ENCODE measurements around the gene POC1A. TPM values are rescaled to one million over a fixed set of nuclear protein-coding genes. Genes with fewer than 3 reads are reported as not detected.

POC1A gene
- total RNA-seq, 1 donor from 2014 or later: 3.7 TPM

DNA sequence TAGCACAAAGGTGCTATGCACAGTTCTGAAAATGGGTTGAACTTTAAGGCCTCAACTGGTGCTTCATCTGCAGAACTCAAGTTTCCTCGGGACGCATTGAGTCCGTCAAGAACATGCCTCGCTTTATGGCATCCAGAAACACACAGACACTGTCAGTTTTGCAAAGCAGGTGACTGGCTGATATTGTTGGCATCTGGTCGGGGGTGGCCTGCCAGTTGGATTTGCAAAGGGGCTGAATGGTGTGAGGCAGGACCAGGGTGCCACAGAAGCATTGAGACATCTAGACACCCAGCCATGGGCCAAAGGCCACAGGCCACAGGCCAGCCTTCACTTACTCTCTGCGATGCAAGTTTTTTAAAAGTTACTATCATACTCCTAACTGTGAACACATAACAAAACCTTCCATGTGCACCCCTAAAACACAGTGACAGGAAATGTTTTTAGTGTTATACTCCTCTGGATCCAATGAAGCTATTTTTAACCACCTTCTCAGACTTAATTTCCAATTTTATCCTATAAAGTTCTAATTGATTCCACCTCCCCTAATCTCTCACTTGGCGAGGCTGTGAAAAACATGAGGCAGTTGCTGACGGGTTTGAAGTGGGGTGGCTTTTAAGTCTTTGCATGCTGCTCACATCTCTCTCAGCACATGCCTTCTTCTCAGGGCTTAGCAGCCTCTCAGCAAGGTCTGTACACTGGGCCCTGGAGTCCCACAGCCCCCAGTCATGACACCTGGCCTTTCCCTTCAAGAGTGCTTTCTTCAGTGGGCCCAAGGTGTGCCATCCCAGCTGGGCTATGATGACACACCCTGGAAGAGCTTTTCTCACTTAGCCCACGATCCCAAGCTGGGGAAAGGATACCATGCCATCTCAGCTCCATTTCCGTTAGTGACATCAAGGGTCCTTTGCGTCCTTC lies 59.4 kb downstream of the POC1A start:
- DNase-seq (ENCODE audit: low read depth) (no peak), FAIRE-seq (no peak)
- no peaks in the 10 kb centered on the region for H3K27me3 ChIP-seq (ENCODE audit: insufficient read depth, low read length)
- no peak overlapping the region for H3K4me3 Mint-ChIP-seq (ENCODE audit: unreplicated experiment)
- peaks cover 2% of the 10 kb centered on the region for H3K27me3 Mint-ChIP-seq (ENCODE audit: low read depth, unreplicated experiment)
- no peaks in the 10 kb centered on the region for H3K9me3 ChIP-seq (ENCODE audit: insufficient read depth, low read depth, low read length)
- H3K79me2 ChIP-seq (ENCODE audit: insufficient read depth, low read length): no peaks in the 10 kb centered on the region
- H4K20me1 ChIP-seq (ENCODE audit: insufficient read depth, low read length): no peaks in the 10 kb centered on the region
- TF ChIP-seq, protein P1, sequence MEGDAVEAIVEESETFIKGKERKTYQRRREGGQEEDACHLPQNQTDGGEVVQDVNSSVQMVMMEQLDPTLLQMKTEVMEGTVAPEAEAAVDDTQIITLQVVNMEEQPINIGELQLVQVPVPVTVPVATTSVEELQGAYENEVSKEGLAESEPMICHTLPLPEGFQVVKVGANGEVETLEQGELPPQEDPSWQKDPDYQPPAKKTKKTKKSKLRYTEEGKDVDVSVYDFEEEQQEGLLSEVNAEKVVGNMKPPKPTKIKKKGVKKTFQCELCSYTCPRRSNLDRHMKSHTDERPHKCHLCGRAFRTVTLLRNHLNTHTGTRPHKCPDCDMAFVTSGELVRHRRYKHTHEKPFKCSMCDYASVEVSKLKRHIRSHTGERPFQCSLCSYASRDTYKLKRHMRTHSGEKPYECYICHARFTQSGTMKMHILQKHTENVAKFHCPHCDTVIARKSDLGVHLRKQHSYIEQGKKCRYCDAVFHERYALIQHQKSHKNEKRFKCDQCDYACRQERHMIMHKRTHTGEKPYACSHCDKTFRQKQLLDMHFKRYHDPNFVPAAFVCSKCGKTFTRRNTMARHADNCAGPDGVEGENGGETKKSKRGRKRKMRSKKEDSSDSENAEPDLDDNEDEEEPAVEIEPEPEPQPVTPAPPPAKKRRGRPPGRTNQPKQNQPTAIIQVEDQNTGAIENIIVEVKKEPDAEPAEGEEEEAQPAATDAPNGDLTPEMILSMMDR (IDR thresholded peaks at IDR 0.05; ENCODE audit: insufficient read depth, low read depth, low read length): no peak
- TF ChIP-seq EZH2 (IDR thresholded peaks at IDR 0.05; ENCODE audit: insufficient read depth, low read length): no peak
- H3K9me3 Mint-ChIP-seq (ENCODE audit: unreplicated experiment): no peaks in the 10 kb centered on the region
- no peaks in the 10 kb centered on the region for H3K36me3 ChIP-seq (ENCODE audit: insufficient read depth, low read length)
- no peaks in the 10 kb centered on the region for H3K36me3 Mint-ChIP-seq (ENCODE audit: low read depth, unreplicated experiment)
- H3K4me2 ChIP-seq (ENCODE audit: low read length): no peak overlapping the region
- H3K27ac ChIP-seq (ENCODE audit: low read depth, low read length): no peak overlapping the region
- H3K4me3 ChIP-seq (ENCODE audit: insufficient read depth, low read depth, low read length): no peak overlapping the region
- H3K4me1 ChIP-seq (ENCODE audit: insufficient read depth, low read length): peaks cover 36% of the 10 kb centered on the region
- no peak overlapping the region for H3K27ac Mint-ChIP-seq (ENCODE audit: unreplicated experiment)
- H3K4me1 Mint-ChIP-seq (ENCODE audit: low read depth, unreplicated experiment): peaks cover 30% of the 10 kb centered on the region
- no peak overlapping the region for H3K9ac ChIP-seq (ENCODE audit: low read length)
- H2AFZ ChIP-seq (ENCODE audit: low read depth, low read length): no peak overlapping the region

DNA sequence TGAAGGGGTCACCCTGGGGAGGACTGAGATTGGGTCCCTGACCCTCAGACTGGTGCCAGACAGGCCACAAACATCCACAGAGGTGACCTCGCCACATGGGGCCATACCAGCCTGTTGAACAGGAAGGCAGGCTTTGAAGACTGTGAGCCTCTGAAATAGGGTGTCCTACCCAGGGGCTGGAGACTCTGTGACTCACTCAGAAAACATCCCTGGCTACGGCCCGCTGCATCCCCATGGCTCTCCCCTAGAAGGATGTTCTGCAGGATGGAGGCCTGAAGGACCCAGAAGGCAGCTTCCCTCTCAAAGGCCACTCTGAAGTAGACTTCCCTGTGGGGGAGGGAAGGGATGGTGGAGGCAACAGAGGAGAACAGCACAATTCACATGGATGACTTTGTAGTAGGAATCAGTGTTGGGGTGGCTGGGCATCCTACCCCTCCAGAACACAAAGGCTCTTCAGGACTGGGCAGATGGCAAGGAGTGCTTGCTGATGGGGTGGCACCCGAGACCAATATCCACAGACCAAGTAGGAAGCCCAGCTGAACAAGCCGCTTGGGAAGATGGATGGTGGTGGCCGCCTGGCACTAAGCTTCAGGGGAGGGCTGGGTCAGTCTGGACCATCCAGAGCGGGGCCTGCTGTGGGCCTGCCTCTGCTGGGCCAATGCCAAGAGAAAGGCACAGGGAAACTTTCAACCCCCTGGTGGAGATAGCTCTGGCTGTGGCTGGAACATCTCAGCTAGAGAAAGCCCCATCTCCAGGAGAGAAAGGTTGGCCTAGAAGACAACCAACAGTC lies 60.3 kb downstream of the POC1A start:
- no peak for TF ChIP-seq EZH2 (IDR thresholded peaks at IDR 0.05; ENCODE audit: insufficient read depth, low read length)
- TF ChIP-seq, protein P1 (IDR thresholded peaks at IDR 0.05; ENCODE audit: insufficient read depth, low read depth, low read length): no peak
- Histone ChIP-seq H3K27me3 (ENCODE audit: insufficient read depth, low read length) (no peaks in the 10 kb centered on the region), H2AFZ (ENCODE audit: low read depth, low read length) (peak overlapping the region; percentile 61), H4K20me1 (ENCODE audit: insufficient read depth, low read length) (no peaks in the 10 kb centered on the region), H3K4me3 (ENCODE audit: insufficient read depth, low read depth, low read length) (no peak overlapping the region), H3K79me2 (ENCODE audit: insufficient read depth, low read length) (no peaks in the 10 kb centered on the region), H3K27ac (ENCODE audit: low read depth, low read length) (peak overlapping the region; percentile 27), H3K9ac (ENCODE audit: low read length) (no peak overlapping the region), H3K9me3 (ENCODE audit: insufficient read depth, low read depth, low read length) (no peaks in the 10 kb centered on the region), H3K4me1 (ENCODE audit: insufficient read depth, low read length) (peaks cover 45% of the 10 kb centered on the region), H3K36me3 (ENCODE audit: insufficient read depth, low read length) (no peaks in the 10 kb centered on the region), H3K4me2 (ENCODE audit: low read length) (peak overlapping the region; percentile 34)
- Mint-ChIP-seq H3K36me3 (ENCODE audit: low read depth, unreplicated experiment) (no peaks in the 10 kb centered on the region), H3K9me3 (ENCODE audit: unreplicated experiment) (no peaks in the 10 kb centered on the region), H3K4me3 (ENCODE audit: unreplicated experiment) (no peak overlapping the region), H3K27ac (ENCODE audit: unreplicated experiment) (peak overlapping the region; percentile 2), H3K27me3 (ENCODE audit: low read depth, unreplicated experiment) (peaks cover 2% of the 10 kb centered on the region), H3K4me1 (ENCODE audit: low read depth, unreplicated experiment) (peaks cover 39% of the 10 kb centered on the region)
- DNase-seq (ENCODE audit: low read depth): peak; percentile 49
- FAIRE-seq: peak; percentile 47
